HG03432 (cell line): Measurements from ENCODE around the gene IDS.
"Not testable (repeated sequence)": the region's sequence is repeated elsewhere in the genome, so short reads cannot be mapped to it uniquely, and the experiment has no call there.

ENCODE experiments used
- ATAC-seq: cut with Tn5 transposase; IDR thresholded peaks from one replicate; pipeline ENCODE4 v1.9.1; 2021; ENCODE audit warnings: mild to moderate bottlenecking, moderate library complexity; ENCODE audit not compliant: unreplicated experiment

The IDS gene

GRCh38 chrX:149504915-149505651 lies at the start of gene IDS:
Gene IDS (minus strand): TSS chrX:149505306. CDS start chrX:149505137, 169 bp downstream.
- ATAC-seq, result peak; percentile 79

GRCh38 chrX:149551939-149552248 lies 46.8 kb upstream of the IDS start:
- ATAC-seq, result not testable (repeated sequence)

GRCh38 chrX:149551245-149551938 lies 46.3 kb upstream of the IDS start:
- peak; percentile 59 for ATAC-seq

- ATAC-seq, result not testable (repeated sequence)
These were observed 45.3 kb upstream of the IDS start for GRCh38 chrX:149550454-149550853.

GRCh38 chrX:149549701-149550100 lies 44.6 kb upstream of the IDS start, which contains the start of gene HSFX3:
Gene HSFX3 (minus strand): TSS chrX:149549924. CDS start chrX:149549852, 72 bp downstream.
- ATAC-seq, result not testable (repeated sequence)

- ATAC-seq, result not testable (repeated sequence)
These were observed 42.7 kb upstream of the IDS start for GRCh38 chrX:149547782-149548181.

- not testable (repeated sequence) for ATAC-seq
These were observed 41.9 kb upstream of the IDS start for GRCh38 chrX:149546962-149547361.

- not testable (repeated sequence) for ATAC-seq
These were observed 40.7 kb upstream of the IDS start for GRCh38 chrX:149545545-149546543.

GRCh38 chrX:149541521-149542047 lies 36.5 kb upstream of the IDS start:
- no peak for ATAC-seq

GRCh38 chrX:149540621-149541520 lies 35.8 kb upstream of the IDS start, which contains the start of gene EOLA1:
Gene EOLA1 (plus strand): TSS chrX:149541012. CDS start chrX:149545631, 4,619 bp downstream.
- peak; percentile 81 for ATAC-seq

- peak; percentile 15 for ATAC-seq
These were observed 35.1 kb upstream of the IDS start for GRCh38 chrX:149540131-149540620.

GRCh38 chrX:149539283-149540130 lies 34.4 kb upstream of the IDS start:
- peak; percentile 59 for ATAC-seq

- not testable (repeated sequence) for ATAC-seq
These were observed 32.4 kb upstream of the IDS start for GRCh38 chrX:149537474-149537873.

- ATAC-seq, result not testable (repeated sequence)
These were observed 30.0 kb upstream of the IDS start for GRCh38 chrX:149534926-149535602.

- not testable (repeated sequence) for ATAC-seq
These were observed 28.9 kb upstream of the IDS start for GRCh38 chrX:149533999-149534398.

- ATAC-seq, result not testable (repeated sequence)
These were observed 27.8 kb upstream of the IDS start for GRCh38 chrX:149532868-149533267.

- ATAC-seq, result peak; percentile 81
These were observed 26.5 kb upstream of the IDS start for GRCh38 chrX:149531599-149531998.

GRCh38 chrX:149528381-149528780 lies 23.3 kb upstream of the IDS start:
- no peak for ATAC-seq
